ENCODE measurements around the gene DGLUCY.
"Not testable (repeated sequence)": the region's sequence is repeated elsewhere in the genome, so short reads cannot be mapped to it uniquely, and the experiment has no call there.

DGLUCY gene

GRCh38 chr14:91115986-91116770, 2.3 kb downstream of the DGLUCY start:
- peak in 1 of 2 experiments; percentile 31 for DNase-seq (ENCODE audit: low read depth in 1 of 2, low spot score in 1 of 2)
- no peak for TF ChIP-seq JUND (IDR thresholded peaks at IDR 0.05; ENCODE audit: low read depth)
- in situ Hi-C loops (cut with HindIII; ENCODE audit: low pct_unique_long_range_greater_than_20kb, low sequenced_read_pairs) = no loop called here

DNA sequence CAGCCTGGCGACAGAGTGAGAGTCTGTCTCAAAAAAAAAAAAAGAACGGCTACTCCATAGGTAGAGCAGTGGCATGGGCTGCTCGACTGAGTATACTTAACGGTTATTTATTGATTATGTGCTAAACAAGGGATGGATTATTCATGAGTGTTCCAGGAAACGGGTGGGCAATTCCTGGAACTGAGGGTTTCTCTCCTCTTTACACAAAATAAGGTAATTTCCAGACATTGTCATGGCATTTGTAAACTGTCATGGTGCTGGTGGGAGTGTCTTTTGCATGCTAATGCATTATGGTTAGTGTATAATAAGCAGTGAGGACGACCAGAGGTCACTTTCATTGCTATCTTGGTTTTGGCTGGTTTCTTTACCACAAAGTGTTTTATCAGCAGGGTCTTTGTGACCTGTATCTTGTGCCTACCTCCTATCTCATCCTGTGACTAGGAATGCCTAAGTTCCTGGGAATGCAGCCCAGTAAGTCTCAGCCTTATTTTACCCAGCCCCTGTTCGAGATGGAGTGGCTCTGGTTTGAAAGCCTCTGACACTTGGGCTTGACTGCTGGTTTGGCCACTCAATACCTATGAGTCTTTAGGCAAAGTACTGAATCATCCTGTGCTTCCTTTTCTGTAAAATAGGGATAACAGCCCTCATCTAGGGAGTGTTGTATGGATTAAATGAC, 3.2 kb downstream of the DGLUCY start:
- DNase-seq (ENCODE audit: low read depth in 1 of 2, low spot score in 1 of 2) = no peak
- no peak for TF ChIP-seq JUND (IDR thresholded peaks at IDR 0.05; ENCODE audit: low read depth)
- in situ Hi-C loops (cut with HindIII; ENCODE audit: low pct_unique_long_range_greater_than_20kb, low sequenced_read_pairs) = no loop called here

DNA sequence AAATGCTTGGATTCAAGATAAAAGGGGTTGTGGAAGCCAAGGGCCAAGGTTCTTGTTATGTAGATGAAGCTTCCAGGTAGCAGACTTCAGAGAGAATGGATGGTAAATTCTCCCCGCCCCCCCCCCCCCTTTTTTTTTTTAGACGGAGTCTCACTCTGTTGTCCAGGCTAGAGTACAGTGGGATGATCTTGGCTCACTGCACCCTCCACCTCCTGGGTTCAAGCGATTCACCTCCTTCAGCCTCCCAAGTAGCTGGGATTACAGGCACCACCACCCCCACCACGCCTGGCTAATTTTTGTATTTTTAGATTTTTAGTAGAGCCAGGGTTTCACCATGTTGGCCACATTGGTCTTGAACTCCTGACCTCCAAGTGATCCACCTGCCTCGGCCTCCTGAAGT, 4.1 kb downstream of the DGLUCY start:
- DNase-seq (ENCODE audit: low read depth in 1 of 2, low spot score in 1 of 2) = no peak
- no peak for TF ChIP-seq JUND (IDR thresholded peaks at IDR 0.05; ENCODE audit: low read depth)
- in situ Hi-C loops (cut with HindIII; ENCODE audit: low pct_unique_long_range_greater_than_20kb, low sequenced_read_pairs) = no loop called here

DNA sequence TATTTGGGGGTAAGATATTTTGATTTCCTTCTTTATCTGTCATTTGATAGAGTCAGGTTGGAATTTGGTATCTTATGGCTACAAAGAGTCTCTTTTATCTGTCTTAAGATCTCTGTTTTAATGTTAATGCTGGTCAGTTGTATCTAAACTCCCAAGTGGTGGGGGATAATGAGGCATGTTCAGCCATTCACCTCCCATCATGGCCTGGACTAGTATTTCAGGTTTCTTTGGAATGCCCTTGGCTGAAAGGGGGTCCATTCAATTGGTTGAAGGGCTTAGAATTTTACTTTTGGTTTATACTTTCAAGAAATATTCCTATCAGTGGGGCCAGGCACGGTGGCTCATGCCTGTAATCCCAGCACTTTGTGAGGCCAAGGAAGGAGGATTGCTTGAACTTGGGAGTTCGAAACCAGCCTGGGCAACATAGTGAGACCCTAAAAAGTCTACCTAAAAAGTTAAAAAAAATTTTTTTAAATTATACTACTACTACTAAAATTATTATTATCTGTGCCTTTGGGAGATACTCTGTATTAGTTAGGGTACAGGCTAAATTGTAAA, 4.7 kb downstream of the DGLUCY start:
- DNase-seq (ENCODE audit: low read depth in 1 of 2, low spot score in 1 of 2) = no peak
- no peak for TF ChIP-seq JUND (IDR thresholded peaks at IDR 0.05; ENCODE audit: low read depth)
- in situ Hi-C loops (cut with HindIII; ENCODE audit: low pct_unique_long_range_greater_than_20kb, low sequenced_read_pairs) = no loop called here

GRCh38 chr14:91119556-91120311, 5.9 kb downstream of the DGLUCY start:
- peak in 1 of 2 experiments; percentile 42 for DNase-seq (ENCODE audit: low read depth in 1 of 2, low spot score in 1 of 2)
- in situ Hi-C loops (cut with HindIII; ENCODE audit: low pct_unique_long_range_greater_than_20kb, low sequenced_read_pairs) = no loop called here
- TF ChIP-seq JUND (IDR thresholded peaks at IDR 0.05; ENCODE audit: low read depth) = no peak

- DNase-seq (ENCODE audit: low read depth in 1 of 2, low spot score in 1 of 2) = no peak
- no peak for TF ChIP-seq JUND (IDR thresholded peaks at IDR 0.05; ENCODE audit: low read depth)
- in situ Hi-C loops (cut with HindIII; ENCODE audit: low pct_unique_long_range_greater_than_20kb, low sequenced_read_pairs) = no loop called here
These were observed 9.3 kb downstream of the DGLUCY start for GRCh38 chr14:91123201-91123600.

GRCh38 chr14:91124406-91125270, 10.8 kb downstream of the DGLUCY start:
- in situ Hi-C loops (cut with HindIII; ENCODE audit: low pct_unique_long_range_greater_than_20kb, low sequenced_read_pairs) = not testable (repeated sequence)
- peak in 1 of 2 experiments; percentile 94 for DNase-seq (ENCODE audit: low read depth in 1 of 2, low spot score in 1 of 2)

DNA sequence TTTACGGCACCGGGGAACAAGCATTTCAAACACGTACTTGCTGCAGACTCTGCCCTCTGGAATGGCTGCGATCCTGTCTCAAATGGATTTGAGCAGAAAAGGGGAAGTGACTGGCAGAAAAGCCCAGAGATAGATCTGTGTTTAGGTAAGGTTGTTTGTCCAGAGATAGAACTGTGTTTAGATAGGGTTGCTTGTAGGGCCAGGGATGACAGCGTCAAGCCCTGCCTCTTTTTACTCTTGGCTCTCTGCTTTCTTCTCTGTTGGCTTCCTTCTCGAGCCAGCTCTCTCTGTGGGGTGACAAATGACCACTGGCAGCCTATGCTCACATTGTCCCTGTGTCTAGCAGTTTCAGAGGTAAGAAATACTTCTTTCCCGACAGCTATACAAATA, 11.4 kb downstream of the DGLUCY start:
- in situ Hi-C loops (cut with HindIII; ENCODE audit: low pct_unique_long_range_greater_than_20kb, low sequenced_read_pairs) = no loop called here
- no peak for TF ChIP-seq JUND (IDR thresholded peaks at IDR 0.05; ENCODE audit: low read depth)
- DNase-seq (ENCODE audit: low read depth in 1 of 2, low spot score in 1 of 2) = peak in 1 of 2 experiments; percentile 86

GRCh38 chr14:91125801-91126200, 11.9 kb downstream of the DGLUCY start:
- no peak for TF ChIP-seq JUND (IDR thresholded peaks at IDR 0.05; ENCODE audit: low read depth)
- peak in 1 of 2 experiments; percentile 62 for DNase-seq (ENCODE audit: low read depth in 1 of 2, low spot score in 1 of 2)
- in situ Hi-C loops (cut with HindIII; ENCODE audit: low pct_unique_long_range_greater_than_20kb, low sequenced_read_pairs) = no loop called here

DNA sequence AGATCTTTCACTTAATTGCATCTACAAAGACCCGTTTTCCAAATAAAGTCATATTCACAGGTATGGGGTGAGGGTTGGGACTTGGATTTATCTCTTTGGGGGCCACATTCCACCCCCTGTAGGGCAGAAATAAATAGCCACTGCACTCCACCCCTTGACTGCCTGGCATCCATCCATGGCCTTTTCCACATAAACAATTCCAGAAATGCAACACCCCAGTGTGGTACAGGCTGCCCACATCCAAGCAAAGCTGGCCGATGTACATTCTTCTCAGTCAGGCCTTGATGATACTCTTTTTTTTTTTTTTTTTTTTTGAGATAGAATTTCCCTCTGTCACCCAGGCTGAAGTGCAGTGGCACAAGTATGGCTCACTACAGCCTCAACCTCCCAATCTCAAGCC, 12.9 kb downstream of the DGLUCY start:
- peak in 1 of 2 experiments; percentile 75 for DNase-seq (ENCODE audit: low read depth in 1 of 2, low spot score in 1 of 2)
- no peak for TF ChIP-seq JUND (IDR thresholded peaks at IDR 0.05; ENCODE audit: low read depth)
- in situ Hi-C loops (cut with HindIII; ENCODE audit: low pct_unique_long_range_greater_than_20kb, low sequenced_read_pairs) = no loop called here

DNA sequence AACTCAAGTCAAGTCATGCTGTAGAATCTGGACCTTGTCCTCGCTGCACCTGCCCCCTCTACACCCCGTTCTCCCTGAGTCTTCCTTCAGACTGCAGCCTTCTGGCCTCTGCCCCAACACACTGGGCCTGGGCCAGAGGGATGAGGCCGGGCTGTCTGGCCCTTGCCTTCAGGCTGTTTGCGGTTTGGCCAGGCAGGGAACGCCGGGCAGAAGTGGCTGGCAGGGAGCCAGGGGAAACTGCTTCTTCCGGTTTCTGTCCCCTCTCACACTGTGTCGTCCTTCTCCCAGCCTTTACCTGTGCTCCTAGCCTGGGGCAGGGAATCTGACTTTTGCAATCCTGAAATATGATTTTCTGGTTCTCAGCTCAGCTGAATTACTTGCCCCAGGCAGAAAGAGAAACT, 13.5 kb downstream of the DGLUCY start:
- in situ Hi-C loops (cut with HindIII; ENCODE audit: low pct_unique_long_range_greater_than_20kb, low sequenced_read_pairs) = no loop called here
- peak; percentile 63 to 100 for DNase-seq (ENCODE audit: low read depth in 1 of 2, low spot score in 1 of 2)
- peak; percentile 93 for TF ChIP-seq JUND (IDR thresholded peaks at IDR 0.05; ENCODE audit: low read depth)

- no peak for TF ChIP-seq JUND (IDR thresholded peaks at IDR 0.05; ENCODE audit: low read depth)
- in situ Hi-C loops (cut with HindIII; ENCODE audit: low pct_unique_long_range_greater_than_20kb, low sequenced_read_pairs) = no loop called here
- DNase-seq (ENCODE audit: low read depth in 1 of 2, low spot score in 1 of 2) = no peak
These were observed 14.1 kb downstream of the DGLUCY start for GRCh38 chr14:91127924-91128323.
